Putamen (tissue), 1 donor: ENCODE data around the gene KCNK5.

ENCODE experiments used
- DNase-seq: peaks from one replicate; pipeline ENCODE4 v3.0.0-alpha.2; 2016; ENCODE audit warnings: low spot score

Gene KCNK5

DNA sequence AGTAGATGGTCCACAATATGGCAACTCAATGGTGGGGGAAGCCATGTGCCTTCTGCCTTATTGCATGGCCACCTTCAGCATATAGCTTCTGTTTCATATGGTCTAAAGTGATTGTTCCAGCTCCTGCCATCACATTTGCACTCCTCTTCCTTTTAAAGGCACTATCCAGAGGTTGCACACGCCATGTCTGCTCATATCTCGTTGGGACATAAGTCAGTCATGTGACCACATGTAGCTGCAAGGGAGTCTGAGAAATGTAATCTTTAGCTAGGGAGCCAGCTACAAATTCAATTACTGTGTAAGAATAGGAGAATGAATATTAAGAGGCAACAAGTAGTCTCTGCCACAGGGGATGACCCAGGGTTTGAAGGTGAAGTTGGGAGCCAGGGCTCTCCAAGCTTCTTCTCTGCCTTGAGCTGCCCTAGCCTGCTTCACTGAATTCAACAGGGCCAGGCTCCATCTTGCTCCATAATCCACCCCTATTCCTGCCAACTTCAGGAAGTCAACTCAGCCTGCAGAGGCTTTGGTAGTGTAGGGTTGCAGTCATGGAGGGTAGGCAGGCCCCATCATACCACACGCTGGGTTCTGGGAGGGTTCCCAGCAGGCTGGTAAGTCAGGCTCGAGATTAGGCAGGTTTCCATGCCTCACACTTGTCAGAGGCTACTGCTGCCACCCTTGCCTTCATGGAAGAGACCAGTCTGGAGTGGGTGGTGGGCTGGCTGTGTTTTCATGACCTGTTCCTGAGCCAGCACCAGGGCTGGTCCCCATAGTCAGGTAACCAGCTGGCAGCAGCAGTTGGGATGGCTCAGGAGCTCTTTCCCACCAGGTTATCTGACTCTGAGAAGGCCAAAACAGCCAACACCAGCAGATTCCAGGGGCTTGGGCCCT is 57.5 kb downstream of the KCNK5 start:
- no peak for DNase-seq

DNA sequence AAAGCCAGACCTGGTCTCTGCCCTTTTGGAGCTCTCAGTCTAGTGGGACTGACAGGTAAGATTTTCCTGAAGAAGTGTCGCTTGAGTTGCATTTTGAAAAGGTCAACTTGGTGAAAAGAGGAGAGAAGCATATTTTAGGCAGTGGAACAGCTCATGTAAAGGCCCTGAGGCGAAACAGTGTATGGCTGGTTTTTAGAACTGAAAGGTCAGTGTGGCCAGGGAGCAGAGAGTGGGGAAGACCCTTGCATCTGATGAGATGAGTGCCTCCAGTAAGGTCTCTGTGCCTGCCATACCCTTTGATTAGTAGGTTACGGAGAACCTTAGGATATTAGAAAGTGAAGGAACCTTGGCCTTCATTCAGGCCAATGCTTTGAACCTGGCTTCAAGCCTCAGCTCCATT is 58.4 kb downstream of the KCNK5 start:
- DNase-seq: no peak

DNA sequence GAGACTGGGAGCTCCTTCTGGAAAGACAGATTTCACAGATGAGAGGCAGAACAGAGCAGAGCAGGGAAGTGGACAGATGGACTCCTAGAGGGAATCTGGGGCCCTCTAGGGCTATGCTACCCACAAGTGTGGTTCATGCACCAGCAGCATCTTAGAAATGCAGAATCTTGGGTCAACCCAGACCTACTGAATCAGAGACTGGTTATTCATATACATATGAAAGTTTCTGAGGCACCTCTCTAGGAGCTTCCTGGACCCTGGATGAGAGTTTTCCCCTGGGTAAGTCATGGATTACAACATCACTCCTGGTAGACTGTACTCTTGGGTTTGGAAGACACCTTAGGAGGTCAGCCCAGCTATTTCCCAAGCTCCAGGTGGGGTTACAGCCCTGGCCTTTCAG is 58.9 kb downstream of the KCNK5 start:
- no peak for DNase-seq

DNA sequence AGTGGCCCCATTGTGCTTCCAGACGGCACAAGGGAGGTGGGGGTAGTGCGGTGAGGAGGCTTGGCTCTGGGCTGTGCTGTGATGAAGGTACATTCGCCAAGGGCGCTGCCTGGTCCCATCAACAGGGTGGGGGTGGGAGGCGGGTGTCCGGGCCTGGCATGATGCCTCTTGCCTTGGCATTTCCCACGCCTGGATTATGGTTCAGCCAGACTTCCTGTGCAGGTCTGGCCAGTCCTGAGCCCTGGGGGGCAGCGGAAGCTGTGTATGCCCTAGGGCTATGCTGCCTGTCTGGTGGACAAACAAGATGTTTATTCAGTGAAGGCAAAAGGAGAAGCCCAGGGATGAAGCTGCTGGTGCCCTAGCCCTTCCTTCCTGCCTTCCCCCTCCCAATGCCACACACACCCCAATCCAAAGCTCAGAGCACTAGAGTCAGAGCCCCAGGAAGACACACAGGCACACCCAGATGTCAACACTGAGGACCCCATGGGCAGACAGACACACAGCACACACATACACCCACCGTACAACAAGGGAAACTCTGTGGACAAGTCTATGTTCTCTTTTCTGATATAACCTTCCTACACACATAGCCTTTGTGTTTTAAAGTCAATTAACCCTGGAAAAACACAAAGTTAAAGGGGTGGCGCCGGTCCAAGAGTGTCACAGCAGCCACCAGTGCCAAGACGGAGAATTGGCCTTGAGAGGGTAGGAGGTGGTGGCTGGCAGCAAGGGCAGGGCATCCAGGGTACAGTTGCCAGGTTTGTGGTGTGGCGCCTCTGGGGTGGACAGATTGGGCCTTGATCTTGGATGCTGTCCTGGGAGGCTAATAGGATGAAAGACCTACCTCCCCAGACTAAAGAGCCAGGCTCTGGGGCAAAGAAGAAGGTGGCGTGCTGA is 59.6 kb downstream of the KCNK5 start:
- DNase-seq: no peak

DNA sequence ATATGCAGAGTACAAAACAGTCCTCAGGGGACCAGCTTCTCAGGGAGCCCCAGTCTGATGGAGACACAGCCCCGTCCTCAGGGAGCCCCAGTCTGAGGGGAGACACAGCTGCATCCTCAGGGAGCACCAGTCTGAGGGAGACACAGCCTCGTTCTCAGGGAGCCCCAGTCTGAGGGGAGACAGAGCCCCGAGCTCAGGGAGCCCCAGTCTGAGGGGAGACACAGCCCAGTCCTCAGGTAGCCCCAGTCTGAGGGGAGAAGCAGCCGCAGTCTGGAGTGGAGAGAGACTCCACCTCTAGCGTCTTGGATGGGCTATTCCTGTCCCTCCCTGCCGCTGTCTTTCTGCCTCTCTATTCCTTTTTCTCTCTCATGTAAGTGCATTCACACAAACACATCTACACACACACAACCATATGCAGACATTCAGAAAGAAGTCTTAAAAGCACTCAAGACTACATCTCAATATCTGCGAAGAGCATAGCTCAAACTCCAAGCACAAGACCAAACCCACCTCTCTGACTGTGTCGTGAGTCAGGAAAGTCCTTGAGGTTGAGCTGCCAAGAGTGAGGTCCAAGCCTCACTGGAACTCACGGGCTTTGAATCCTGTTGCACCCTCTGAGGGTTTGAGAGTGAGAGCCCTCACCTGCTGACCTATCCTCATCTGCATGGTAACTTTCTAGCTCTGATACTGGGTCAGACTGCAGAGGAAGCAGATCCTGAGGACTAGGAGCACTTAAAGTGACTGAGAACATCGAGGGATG is 61.2 kb downstream of the KCNK5 start:
- no peak for DNase-seq

DNA sequence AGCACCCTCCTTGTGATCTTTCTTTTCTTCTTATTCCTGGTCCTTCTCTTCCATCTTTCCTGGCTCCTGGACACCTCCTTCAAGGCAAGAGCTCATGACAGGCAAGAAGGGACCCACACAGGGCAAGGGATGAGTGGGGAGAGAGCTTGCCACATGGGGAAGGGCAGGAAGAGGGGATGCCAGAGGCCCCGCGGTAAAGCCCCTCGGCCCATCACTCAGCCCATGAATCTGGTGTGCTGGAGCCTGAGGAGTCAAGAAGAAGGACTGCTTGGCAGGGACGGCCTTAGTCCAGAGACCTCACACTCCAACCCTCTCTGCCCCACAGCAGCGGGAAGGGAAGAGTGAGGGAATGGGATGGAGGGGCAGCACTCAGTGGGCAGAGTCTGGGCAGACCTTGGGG is 62.0 kb downstream of the KCNK5 start:
- no peak for DNase-seq

DNA sequence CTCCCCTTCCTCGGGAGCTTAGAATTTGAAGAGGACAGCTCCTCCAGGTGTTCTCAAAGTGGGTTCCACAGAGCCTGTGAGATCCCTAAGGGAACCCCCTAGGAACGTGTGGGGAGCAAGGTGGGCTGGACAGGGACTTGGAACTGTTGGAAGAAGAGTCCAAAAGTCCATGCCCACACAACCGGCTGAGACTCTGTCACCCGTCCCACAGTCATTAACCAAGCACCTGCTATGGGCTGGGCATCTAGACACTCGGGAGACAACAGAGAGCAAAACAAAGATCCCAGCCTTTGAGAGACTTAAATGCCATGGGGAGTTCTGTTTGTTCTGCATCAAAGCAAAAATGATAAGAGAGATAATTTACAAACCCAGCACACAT is 62.4 kb downstream of the KCNK5 start:
- DNase-seq: no peak

DNA sequence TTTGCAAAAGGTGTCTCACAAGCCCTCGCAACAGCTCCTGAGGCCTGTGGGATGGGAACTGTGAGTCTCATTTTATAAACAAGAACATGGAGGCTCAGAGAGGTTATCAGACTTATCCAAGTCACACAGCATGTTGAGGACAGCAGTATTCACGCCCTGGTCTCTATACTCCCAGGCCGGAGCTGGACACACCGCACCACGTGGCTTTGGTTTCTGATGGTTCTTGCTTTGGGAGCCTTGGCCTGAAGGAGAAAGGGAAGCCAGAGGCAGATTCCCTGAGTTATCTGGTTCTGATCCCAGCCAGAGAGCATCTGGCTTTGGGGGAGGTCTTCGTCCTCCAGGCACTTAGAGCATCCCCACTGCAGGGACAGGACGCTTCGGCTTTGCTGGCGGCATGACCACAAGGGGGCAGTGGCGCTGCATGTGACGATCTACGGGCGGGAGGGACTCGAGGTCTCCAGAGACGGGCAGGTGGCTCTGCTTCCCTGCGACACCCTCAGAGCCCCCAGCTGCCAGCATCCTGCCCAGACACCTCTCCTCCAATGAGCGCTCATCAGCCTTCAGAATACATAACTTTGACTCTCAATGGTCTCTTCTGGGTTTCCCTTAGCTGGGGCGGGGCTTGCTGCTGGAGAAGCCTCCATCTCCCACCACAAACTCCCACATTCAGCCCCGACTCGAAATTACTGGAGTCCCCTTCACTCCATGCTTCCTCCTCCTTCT is 62.9 kb downstream of the KCNK5 start:
- DNase-seq: peak; percentile 33

DNA sequence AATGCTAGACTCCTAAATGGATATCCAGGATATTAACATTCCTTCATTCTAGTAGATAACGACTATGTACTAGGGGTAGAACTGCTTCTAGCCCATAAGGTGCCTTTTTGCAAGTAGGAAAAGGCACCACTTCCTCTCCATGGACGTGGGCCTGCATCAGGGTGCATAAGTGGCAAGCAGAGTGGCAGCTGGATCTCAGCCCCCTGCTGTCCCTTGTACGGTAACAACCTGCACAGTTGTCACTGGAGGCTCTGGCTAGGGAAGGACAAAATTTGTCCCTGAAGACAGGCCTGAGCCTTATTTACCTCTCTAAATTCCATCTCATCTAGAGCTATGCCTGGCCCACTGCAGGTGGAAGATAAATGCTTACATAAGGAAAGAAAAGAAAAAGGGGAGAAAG is 71.8 kb downstream of the KCNK5 start:
- no peak for DNase-seq

DNA sequence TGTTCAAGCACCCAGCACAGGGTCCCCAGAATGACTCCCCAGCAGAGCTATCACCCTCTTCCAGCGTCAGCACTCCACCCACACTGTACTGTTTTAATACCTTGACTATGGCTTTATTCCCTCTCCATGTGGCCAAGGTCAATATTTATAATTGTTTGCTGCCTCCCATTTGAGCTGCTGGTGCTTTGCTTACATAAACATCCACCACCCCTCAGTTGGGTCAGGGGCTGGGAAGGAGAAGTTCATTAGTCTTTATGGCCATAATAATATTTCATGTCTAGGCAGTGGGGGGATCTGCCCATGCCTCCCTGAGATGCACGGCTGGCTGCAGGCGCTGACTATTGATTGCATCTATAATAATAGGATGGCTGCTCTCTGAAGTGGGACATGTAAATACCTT is 72.5 kb downstream of the KCNK5 start:
- DNase-seq: no peak

DNA sequence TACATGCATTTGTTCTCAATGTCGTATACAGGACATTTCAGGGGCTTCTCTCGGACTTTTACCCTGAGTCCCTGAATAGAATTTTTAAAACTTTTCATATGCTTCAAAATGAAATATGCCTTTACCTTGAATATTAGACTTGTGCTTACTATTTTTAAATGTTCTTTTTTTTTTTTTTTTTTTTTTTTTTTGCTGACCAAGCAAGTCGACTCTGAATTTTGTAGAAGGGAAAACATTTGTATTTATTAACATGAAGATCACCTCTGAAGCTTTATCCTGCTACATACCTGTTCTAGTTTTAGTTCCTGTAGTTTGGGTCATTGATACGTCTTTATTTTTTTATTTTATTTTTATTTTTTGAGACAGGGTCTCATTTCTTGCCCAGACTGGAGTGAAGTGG is 74.6 kb downstream of the KCNK5 start:
- DNase-seq: no peak

DNA sequence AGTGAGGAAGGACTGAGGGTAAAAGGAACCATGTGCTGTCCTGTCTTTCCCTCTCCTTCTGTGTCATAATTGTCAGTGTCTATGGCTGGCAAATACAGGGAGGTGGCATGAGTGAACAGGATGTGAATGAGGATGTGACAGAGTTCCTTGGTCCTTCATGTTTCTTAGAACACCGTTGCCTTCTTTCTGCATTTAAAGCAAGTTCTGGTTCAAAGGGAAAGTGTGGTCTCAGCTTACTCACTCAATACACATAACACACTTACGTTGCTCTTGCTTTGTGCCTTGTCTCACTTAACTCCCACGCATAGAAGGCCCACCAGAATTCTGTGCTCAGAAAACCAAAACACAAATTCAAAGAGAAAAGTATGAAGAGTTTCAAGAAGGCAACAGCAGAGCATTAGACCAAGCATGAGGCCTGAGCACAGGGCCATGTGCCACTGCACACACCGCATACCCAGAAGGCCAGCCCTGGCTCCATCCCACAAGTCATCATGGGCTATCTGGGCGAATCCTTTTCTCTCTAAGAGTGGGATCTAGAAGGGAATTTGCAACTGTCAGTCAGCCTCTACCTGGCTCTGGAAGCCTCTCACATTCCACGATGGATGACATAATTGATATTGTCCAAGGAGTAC is 75.4 kb downstream of the KCNK5 start:
- no peak for DNase-seq

DNA sequence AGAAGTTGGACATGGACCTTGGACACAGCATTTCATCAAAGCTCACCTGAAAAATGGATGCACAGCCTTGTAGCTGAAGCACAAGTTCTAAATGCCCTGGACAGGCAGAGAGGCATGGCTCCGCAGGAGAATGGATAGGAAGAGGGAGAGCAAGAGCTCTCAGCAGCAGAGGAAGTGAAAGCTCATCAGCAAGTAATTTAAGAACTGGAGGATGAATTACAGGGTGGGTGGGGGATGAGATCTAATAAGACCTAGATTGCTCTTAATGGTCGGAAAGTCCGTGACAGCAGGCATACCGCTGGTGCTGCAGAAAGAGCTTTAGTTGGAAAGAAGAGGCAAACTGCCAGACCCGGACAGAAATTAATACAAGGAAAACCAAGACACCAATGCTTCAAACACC is 77.0 kb downstream of the KCNK5 start:
- no peak for DNase-seq

DNA sequence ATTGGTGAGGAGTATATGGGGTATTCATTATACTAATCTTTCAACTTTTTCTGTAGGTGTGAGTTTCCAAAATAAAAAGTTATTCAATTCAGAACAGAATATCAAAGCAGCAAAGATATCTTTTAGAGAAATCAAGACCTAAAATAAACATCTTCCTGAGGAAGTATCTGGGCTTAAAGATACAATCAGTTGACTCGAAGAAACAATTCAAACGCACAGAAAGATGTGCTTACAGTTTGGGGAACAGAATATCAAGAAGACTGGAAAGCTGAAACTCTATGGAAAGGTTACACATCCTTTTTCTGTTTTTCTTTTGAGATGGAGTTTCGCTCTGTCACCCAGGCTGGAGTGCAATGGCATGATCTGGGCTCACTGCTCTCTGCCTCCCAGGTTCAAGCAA is 78.1 kb downstream of the KCNK5 start:
- no peak for DNase-seq

DNA sequence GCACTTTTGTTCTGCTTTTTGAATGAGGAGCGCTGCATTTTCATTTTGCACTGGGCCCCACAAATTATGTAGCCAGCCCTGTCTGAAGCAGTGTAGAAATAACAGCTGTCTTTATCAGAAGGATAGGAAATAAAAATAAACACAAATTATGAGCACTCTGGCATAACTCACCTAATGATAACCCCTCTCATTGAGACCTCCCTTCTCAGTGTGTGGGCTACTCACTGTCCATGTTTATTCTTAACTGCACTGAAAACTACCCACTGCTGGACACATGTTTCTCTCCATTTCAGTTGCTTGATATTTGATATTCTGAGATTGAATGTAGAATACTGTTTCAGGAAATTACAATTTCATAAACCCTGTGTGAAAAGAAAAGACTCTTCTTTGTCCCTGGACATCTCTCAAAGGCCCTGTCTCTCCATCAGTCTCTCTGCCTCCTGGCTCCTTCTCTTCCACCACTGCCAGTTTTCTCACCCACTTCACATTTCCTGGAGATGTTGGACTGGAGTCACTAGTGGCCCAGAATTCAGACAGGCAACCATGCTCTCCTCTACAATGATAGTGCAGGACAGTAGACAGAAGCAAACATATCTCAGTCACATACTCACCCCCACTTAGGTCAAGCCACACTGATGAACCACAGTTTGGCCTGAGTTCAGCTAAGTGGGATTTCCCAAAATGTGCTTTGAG is 84.6 kb downstream of the KCNK5 start:
- no peak for DNase-seq

DNA sequence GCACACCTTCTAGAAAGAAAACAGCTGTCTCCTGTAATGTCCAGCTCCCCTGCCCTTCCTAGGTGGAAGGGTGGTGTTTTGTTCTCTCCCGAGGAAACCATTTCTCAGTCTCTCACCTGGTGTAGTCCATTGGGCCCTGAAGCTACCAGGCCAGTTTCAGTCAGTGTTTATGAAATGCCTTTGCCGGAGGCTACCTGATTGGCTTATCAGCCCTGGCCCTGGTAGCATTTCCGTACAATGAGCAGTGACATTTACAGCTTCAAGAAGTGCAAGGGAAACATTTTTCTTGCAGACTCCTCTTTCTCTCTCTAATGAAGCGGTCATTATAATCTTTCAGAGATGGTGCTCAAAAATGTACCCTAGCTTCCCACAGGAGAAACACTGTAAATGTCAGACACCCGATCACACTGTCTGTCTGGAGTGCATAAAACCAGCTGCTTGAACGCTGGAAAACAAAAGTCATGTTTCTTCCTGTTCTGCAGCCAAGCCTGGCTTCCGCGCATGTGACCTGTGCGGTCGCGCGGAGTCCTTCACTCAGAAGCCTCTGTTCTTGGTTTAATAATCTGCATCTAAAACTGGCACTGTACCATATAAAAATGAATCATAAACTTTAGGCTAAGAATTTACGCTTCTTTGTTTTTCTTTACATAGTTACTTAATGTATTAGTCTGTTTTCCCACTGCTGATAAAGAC is 85.9 kb downstream of the KCNK5 start:
- no peak for DNase-seq

DNA sequence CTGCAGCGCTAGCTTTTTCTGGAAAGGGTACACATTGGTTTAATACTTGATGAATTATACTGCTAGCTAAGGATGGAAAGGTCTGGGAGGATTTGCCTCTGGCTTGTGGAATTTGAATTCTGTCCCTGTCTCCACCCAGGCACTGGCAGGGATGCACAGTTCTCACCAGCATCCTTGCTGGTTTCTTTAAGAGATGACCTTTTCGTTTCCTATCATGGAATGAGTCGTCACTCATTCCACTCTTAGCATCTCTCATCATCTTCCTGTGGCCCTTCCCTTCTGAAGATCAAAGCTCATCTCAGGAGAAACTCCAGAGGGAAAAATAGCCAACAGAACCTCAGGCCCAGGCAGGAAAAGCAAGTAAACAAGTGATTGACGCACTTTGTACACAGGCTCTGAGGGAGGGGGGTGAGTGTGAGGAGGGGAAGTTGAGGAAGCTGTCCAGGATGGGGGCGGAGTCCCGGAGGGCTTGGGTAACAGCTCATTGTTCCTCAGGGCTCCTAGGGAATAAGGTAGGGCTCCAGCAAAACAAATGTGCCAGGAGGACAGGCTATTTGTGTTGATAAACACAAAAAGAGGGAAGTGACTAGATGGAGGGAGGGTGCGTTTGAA is 88.6 kb downstream of the KCNK5 start:
- no peak for DNase-seq
